NCI-H2196 treated with DMSO at 0.1 percent for 48 hours (cell line): ENCODE results near the gene FBXL19.

Experiments
- DNase-seq: peaks from one replicate; lab custom pipeline; 2025; ENCODE audit not compliant: unreplicated experiment; lab: John Stamatoyannopoulos, UW

FBXL19 gene

GRCh38 chr16:30894540-30895368 lies 28.6 kb upstream of the FBXL19 start:
- no peak for DNase-seq

GRCh38 chr16:30895627-30896260 lies 27.6 kb upstream of the FBXL19 start:
- DNase-seq = peak; percentile 63

GRCh38 chr16:30896261-30896888 lies 27.0 kb upstream of the FBXL19 start, which contains the start of gene CTF1:
CTF1 (plus strand) TSS chr16:30896614; CDS start chr16:30896644, 30 bp downstream.
- peak; percentile 68 for DNase-seq

GRCh38 chr16:30896889-30897733 lies 26.3 kb upstream of the FBXL19 start:
- peak; percentile 77 for DNase-seq

GRCh38 chr16:30899794-30900193 lies 23.6 kb upstream of the FBXL19 start:
- DNase-seq = no peak

- DNase-seq = no peak
Measured at GRCh38 chr16:30900588-30900987, 22.8 kb upstream of the FBXL19 start.

GRCh38 chr16:30901201-30902028 lies 22.0 kb upstream of the FBXL19 start:
- no peak for DNase-seq

- DNase-seq = no peak
Measured at GRCh38 chr16:30902029-30902972, 21.1 kb upstream of the FBXL19 start.

GRCh38 chr16:30903002-30903401 lies 20.4 kb upstream of the FBXL19 start:
- DNase-seq = no peak

- DNase-seq = no peak
Measured at GRCh38 chr16:30903596-30903995, 19.8 kb upstream of the FBXL19 start.

- no peak for DNase-seq
Measured at GRCh38 chr16:30904114-30904780, 19.1 kb upstream of the FBXL19 start.

- DNase-seq = no peak
Measured at GRCh38 chr16:30907064-30907463, 16.3 kb upstream of the FBXL19 start.

GRCh38 chr16:30910427-30911029 lies 12.8 kb upstream of the FBXL19 start:
- no peak for DNase-seq

GRCh38 chr16:30912794-30913412 lies 10.5 kb upstream of the FBXL19 start:
- DNase-seq = no peak

GRCh38 chr16:30914830-30915229 lies 8.5 kb upstream of the FBXL19 start:
- DNase-seq = no peak

- no peak for DNase-seq
Measured at GRCh38 chr16:30918614-30919013, 4.8 kb upstream of the FBXL19 start.

GRCh38 chr16:30920891-30921290 lies 2.5 kb upstream of the FBXL19 start:
- DNase-seq = no peak

GRCh38 chr16:30921459-30921747 lies 2.0 kb upstream of the FBXL19 start:
- DNase-seq = no peak
